ENCODE measurements around the gene ZXDC. TPM values are rescaled to one million over a fixed set of nuclear protein-coding genes. Genes with fewer than 3 reads are reported as not detected.

The ZXDC gene
- total and polyA plus RNA-seq, 9 of the 15 experiments (the other 6 are each of a cell fraction or from before 2014, with no cell fraction given), result 0.59 to 13.4 (median 7.3) TPM

Other genes starting within 250 kb of the ZXDC start
- gene KLF15, start 118.5 kb downstream of the ZXDC start, total RNA-seq (2014; rRNA removed), result 3.5 and 3.7 TPM in 2 replicates
- 0.91 and 1.1 TPM in 2 replicates for gene KLF15, start 118.5 kb downstream of the ZXDC start, total RNA-seq (2014; rRNA removed; fragmentation: Illumina TruSeq; extraction: Trizol)
- 0.83 and 0.91 TPM in 2 replicates for gene KLF15, start 118.5 kb downstream of the ZXDC start, total RNA-seq (2015; rRNA removed; fragmentation: Illumina TruSeq; extraction: Trizol)
- gene KLF15, start 118.5 kb downstream of the ZXDC start, total RNA-seq (2021), result 3.7 and 4.8 TPM in 2 replicates
- gene KLF15, start 118.5 kb downstream of the ZXDC start, polyA plus RNA-seq (2011; rRNA removed), result 1.7 and 1.9 TPM in 2 replicates
- gene KLF15, start 118.5 kb downstream of the ZXDC start, polyA plus RNA-seq (2014; fragmentation: Illumina TruSeq; extraction: Trizol), result 1.2 and 1.8 TPM in 2 replicates
- gene KLF15, start 118.5 kb downstream of the ZXDC start, polyA plus RNA-seq (2014; fragmentation: Nextera tagmentation; extraction: Ambion mirVana), result under 1 TPM; 0.08 to 0.13 TPM
- 2.8 and 3.2 TPM in 2 replicates for gene KLF15, start 118.5 kb downstream of the ZXDC start, polyA plus RNA-seq (2014; rRNA removed)
- gene CFAP100, start 81.0 kb downstream of the ZXDC start, total RNA-seq (2014; rRNA removed), result not detected in 2 replicates
- not detected in 2 replicates for gene CFAP100, start 81.0 kb downstream of the ZXDC start, total RNA-seq (2014; rRNA removed; fragmentation: Illumina TruSeq; extraction: Trizol)
- gene CFAP100, start 81.0 kb downstream of the ZXDC start, total RNA-seq (2015; rRNA removed; fragmentation: Illumina TruSeq; extraction: Trizol), result not detected in 2 replicates
- gene CFAP100, start 81.0 kb downstream of the ZXDC start, total RNA-seq (2021), result not detected in 2 replicates
- not detected in 2 replicates for gene CFAP100, start 81.0 kb downstream of the ZXDC start, polyA plus RNA-seq (2011; rRNA removed)
- not detected in 2 replicates for gene CFAP100, start 81.0 kb downstream of the ZXDC start, polyA plus RNA-seq (2014; fragmentation: Illumina TruSeq; extraction: Trizol)
- not detected for gene CFAP100, start 81.0 kb downstream of the ZXDC start, polyA plus RNA-seq (2014; fragmentation: Nextera tagmentation; extraction: Ambion mirVana)
- gene CFAP100, start 81.0 kb downstream of the ZXDC start, polyA plus RNA-seq (2014; rRNA removed), result not detected in 2 replicates
- gene UROC1, start 41.9 kb upstream of the ZXDC start, total RNA-seq (2014; rRNA removed), result not detected in 2 replicates
- not detected in 2 replicates for gene UROC1, start 41.9 kb upstream of the ZXDC start, total RNA-seq (2014; rRNA removed; fragmentation: Illumina TruSeq; extraction: Trizol)
- gene UROC1, start 41.9 kb upstream of the ZXDC start, total RNA-seq (2015; rRNA removed; fragmentation: Illumina TruSeq; extraction: Trizol), result not detected in 2 replicates
- gene UROC1, start 41.9 kb upstream of the ZXDC start, total RNA-seq (2021), result 0.07 TPM in 1 of 2 replicates, not detected in the other
- gene UROC1, start 41.9 kb upstream of the ZXDC start, polyA plus RNA-seq (2011; rRNA removed), result not detected in 2 replicates
- gene UROC1, start 41.9 kb upstream of the ZXDC start, polyA plus RNA-seq (2014; fragmentation: Illumina TruSeq; extraction: Trizol), result not detected in 2 replicates
- not detected for gene UROC1, start 41.9 kb upstream of the ZXDC start, polyA plus RNA-seq (2014; fragmentation: Nextera tagmentation; extraction: Ambion mirVana)
- not detected in 2 replicates for gene UROC1, start 41.9 kb upstream of the ZXDC start, polyA plus RNA-seq (2014; rRNA removed)
- gene CHST13, start 48.3 kb upstream of the ZXDC start, total RNA-seq (2014; rRNA removed), result not detected in 2 replicates
- not detected in 2 replicates for gene CHST13, start 48.3 kb upstream of the ZXDC start, total RNA-seq (2014; rRNA removed; fragmentation: Illumina TruSeq; extraction: Trizol)
- gene CHST13, start 48.3 kb upstream of the ZXDC start, total RNA-seq (2015; rRNA removed; fragmentation: Illumina TruSeq; extraction: Trizol), result not detected in 2 replicates
- gene CHST13, start 48.3 kb upstream of the ZXDC start, total RNA-seq (2021), result not detected in 2 replicates
- gene CHST13, start 48.3 kb upstream of the ZXDC start, polyA plus RNA-seq (2011; rRNA removed), result not detected in 2 replicates
- gene CHST13, start 48.3 kb upstream of the ZXDC start, polyA plus RNA-seq (2014; fragmentation: Illumina TruSeq; extraction: Trizol), result not detected in 2 replicates
- gene CHST13, start 48.3 kb upstream of the ZXDC start, polyA plus RNA-seq (2014; fragmentation: Nextera tagmentation; extraction: Ambion mirVana), result not detected
- gene CHST13, start 48.3 kb upstream of the ZXDC start, polyA plus RNA-seq (2014; rRNA removed), result not detected in 2 replicates
- gene C3orf22, start 83.0 kb upstream of the ZXDC start, total RNA-seq (2014; rRNA removed), result not detected in 2 replicates
- not detected in 2 replicates for gene C3orf22, start 83.0 kb upstream of the ZXDC start, total RNA-seq (2014; rRNA removed; fragmentation: Illumina TruSeq; extraction: Trizol)
- gene C3orf22, start 83.0 kb upstream of the ZXDC start, total RNA-seq (2015; rRNA removed; fragmentation: Illumina TruSeq; extraction: Trizol), result not detected in 2 replicates
- gene C3orf22, start 83.0 kb upstream of the ZXDC start, total RNA-seq (2021), result not detected in 2 replicates
- gene C3orf22, start 83.0 kb upstream of the ZXDC start, polyA plus RNA-seq (2011; rRNA removed), result not detected in 2 replicates
- gene C3orf22, start 83.0 kb upstream of the ZXDC start, polyA plus RNA-seq (2014; fragmentation: Illumina TruSeq; extraction: Trizol), result not detected in 2 replicates
- not detected for gene C3orf22, start 83.0 kb upstream of the ZXDC start, polyA plus RNA-seq (2014; fragmentation: Nextera tagmentation; extraction: Ambion mirVana)
- not detected in 2 replicates for gene C3orf22, start 83.0 kb upstream of the ZXDC start, polyA plus RNA-seq (2014; rRNA removed)
- gene TXNRD3, start 179.2 kb upstream of the ZXDC start, total RNA-seq (2014; rRNA removed), result 1.7 and 1.8 TPM in 2 replicates
- 2.1 and 2.3 TPM in 2 replicates for gene TXNRD3, start 179.2 kb upstream of the ZXDC start, total RNA-seq (2014; rRNA removed; fragmentation: Illumina TruSeq; extraction: Trizol)
- gene TXNRD3, start 179.2 kb upstream of the ZXDC start, total RNA-seq (2015; rRNA removed; fragmentation: Illumina TruSeq; extraction: Trizol), result 1.7 and 1.9 TPM in 2 replicates
- 1.5 and 2.1 TPM in 2 replicates for gene TXNRD3, start 179.2 kb upstream of the ZXDC start, total RNA-seq (2021)
- gene TXNRD3, start 179.2 kb upstream of the ZXDC start, polyA plus RNA-seq (2011; rRNA removed), result 1.4 and 2.3 TPM in 2 replicates
- 2.0 and 2.2 TPM in 2 replicates for gene TXNRD3, start 179.2 kb upstream of the ZXDC start, polyA plus RNA-seq (2014; fragmentation: Illumina TruSeq; extraction: Trizol)
- gene TXNRD3, start 179.2 kb upstream of the ZXDC start, polyA plus RNA-seq (2014; fragmentation: Nextera tagmentation; extraction: Ambion mirVana), result 1 to 10 TPM in 1 of 2 experiments, under 1 TPM in 1; 0.96 to 1.1 TPM
- 1.7 and 2.6 TPM in 2 replicates for gene TXNRD3, start 179.2 kb upstream of the ZXDC start, polyA plus RNA-seq (2014; rRNA removed)
- 13.8 and 18.9 TPM in 2 replicates for gene CHCHD6, start 228.3 kb upstream of the ZXDC start, total RNA-seq (2014; rRNA removed)
- gene CHCHD6, start 228.3 kb upstream of the ZXDC start, total RNA-seq (2014; rRNA removed; fragmentation: Illumina TruSeq; extraction: Trizol), result 3.9 and 5.0 TPM in 2 replicates
- gene CHCHD6, start 228.3 kb upstream of the ZXDC start, total RNA-seq (2015; rRNA removed; fragmentation: Illumina TruSeq; extraction: Trizol), result 9.6 and 10.9 TPM in 2 replicates
- 16.5 and 18.6 TPM in 2 replicates for gene CHCHD6, start 228.3 kb upstream of the ZXDC start, total RNA-seq (2021)
- gene CHCHD6, start 228.3 kb upstream of the ZXDC start, polyA plus RNA-seq (2011; rRNA removed), result 15.2 and 21.4 TPM in 2 replicates
- gene CHCHD6, start 228.3 kb upstream of the ZXDC start, polyA plus RNA-seq (2014; fragmentation: Illumina TruSeq; extraction: Trizol), result 7.6 and 10.4 TPM in 2 replicates
- gene CHCHD6, start 228.3 kb upstream of the ZXDC start, polyA plus RNA-seq (2014; fragmentation: Nextera tagmentation; extraction: Ambion mirVana), result 1 to 10 TPM; 4.6 to 5.7 TPM
- 18.6 and 28.4 TPM in 2 replicates for gene CHCHD6, start 228.3 kb upstream of the ZXDC start, polyA plus RNA-seq (2014; rRNA removed)